Tibial artery (tissue), 4 donors: Measurements from ENCODE around the gene RNF186.
A peak's percentile ranks its signal among the peaks of the same experiment; 100 is the strongest.

Source experiments
- DNase-seq, 2 donors: peaks; one replicate each; pipeline ENCODE4 v3.0.0-alpha.2; 2019
- H3K27ac ChIP-seq, 2 donors: fragments of 200-600 bp; sonication (generic) in 1 of 2; 1 replicate in 1 of 2; 2 replicates in 1 of 2; pipeline ENCODE4 v1.5.1; 2018 to 2019; ENCODE audit warnings: mild to moderate bottlenecking in 1 of 2
- H3K27me3 ChIP-seq, 2 donors: fragments of 200-600 bp; sonication (generic) in 1 of 2; one replicate each; pipeline versions ENCODE4 v1.5.1 to v1.6.0; 2016 to 2019
- H3K36me3 ChIP-seq, 3 donors: fragments of 200-600 bp; sonication (generic) in 2 of 3; one replicate each; pipeline ENCODE4 v1.5.1; 2016 to 2019; ENCODE audit warnings: mild to moderate bottlenecking in 2 of 3
- H3K4me1 ChIP-seq, 4 donors: fragments of 200-600 bp; sonication (generic) in 2 of 4; 1 replicate in 3 of 4; 2 replicates in 1 of 4; pipeline ENCODE4 v1.5.1; 2016 to 2019
- H3K4me3 ChIP-seq, 2 donors: fragments of 200-600 bp; sonication (generic) in 1 of 2; 1 replicate in 1 of 2; 2 replicates in 1 of 2; pipeline ENCODE4 v1.5.1; 2018 to 2019; ENCODE audit warnings: mild to moderate bottlenecking in 2 of 2
- H3K9me3 ChIP-seq, 3 donors: fragments of 200-600 bp; sonication (generic) in 1 of 3; one replicate each; pipeline ENCODE4 v1.5.1; 2016 to 2019
- intact Hi-C: fragments of 100-400 bp; cut with DNase I; formaldehyde crosslinking; loops from one replicate; pipeline ENCODE4 v1.15.0; 2023; ENCODE audit warnings: low total_unique reads
- TF ChIP-seq, protein P1 (sequence below), 2 experiments: fragments of 200-600 bp in 1 of 2; fragments of 450-650 bp in 1 of 2; IDR thresholded peaks; one replicate each; pipeline ENCODE4 v1.5.1; 2017 to 2019; ENCODE audit warnings: antibody characterized with exemption in 2 of 2, mild to moderate bottlenecking in 1 of 2, moderate library complexity in 1 of 2

Gene RNF186

DNA sequence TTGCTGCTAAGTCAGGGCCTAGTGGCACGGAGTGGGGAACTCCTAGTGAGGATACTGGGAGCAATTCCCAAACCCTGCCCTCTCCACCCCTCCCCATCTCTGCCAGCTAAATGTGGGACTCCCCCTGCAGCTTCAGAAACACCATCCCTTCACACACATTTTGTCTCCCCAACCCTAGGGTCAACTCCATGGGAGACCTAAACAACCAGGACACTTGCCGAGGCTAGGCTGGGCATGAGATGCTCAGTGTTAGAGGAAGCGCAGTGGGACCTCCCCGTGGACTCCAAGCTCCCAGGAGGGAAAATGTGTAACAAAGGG, 1.5 kb downstream of the RNF186 start:
- DNase-seq = no peak
- Histone ChIP-seq H3K36me3 (no peaks in the 10 kb centered on the region), H3K9me3 (no peaks in the 10 kb centered on the region), H3K4me3 (no peak overlapping the region), H3K27ac (no peak overlapping the region), H3K4me1 (peaks cover 0 to 17% (median 5%) of the 10 kb centered on the region in 4 donors), H3K27me3 (no peaks in the 10 kb centered on the region)
- TF ChIP-seq, protein P1, sequence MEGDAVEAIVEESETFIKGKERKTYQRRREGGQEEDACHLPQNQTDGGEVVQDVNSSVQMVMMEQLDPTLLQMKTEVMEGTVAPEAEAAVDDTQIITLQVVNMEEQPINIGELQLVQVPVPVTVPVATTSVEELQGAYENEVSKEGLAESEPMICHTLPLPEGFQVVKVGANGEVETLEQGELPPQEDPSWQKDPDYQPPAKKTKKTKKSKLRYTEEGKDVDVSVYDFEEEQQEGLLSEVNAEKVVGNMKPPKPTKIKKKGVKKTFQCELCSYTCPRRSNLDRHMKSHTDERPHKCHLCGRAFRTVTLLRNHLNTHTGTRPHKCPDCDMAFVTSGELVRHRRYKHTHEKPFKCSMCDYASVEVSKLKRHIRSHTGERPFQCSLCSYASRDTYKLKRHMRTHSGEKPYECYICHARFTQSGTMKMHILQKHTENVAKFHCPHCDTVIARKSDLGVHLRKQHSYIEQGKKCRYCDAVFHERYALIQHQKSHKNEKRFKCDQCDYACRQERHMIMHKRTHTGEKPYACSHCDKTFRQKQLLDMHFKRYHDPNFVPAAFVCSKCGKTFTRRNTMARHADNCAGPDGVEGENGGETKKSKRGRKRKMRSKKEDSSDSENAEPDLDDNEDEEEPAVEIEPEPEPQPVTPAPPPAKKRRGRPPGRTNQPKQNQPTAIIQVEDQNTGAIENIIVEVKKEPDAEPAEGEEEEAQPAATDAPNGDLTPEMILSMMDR (IDR thresholded peaks at IDR 0.05) = no peak
- intact Hi-C loops = loop anchor here (5.0 kb wide), 1 partner anchor 96 kb away; no protein-coding TSS in a partner anchor

DNA sequence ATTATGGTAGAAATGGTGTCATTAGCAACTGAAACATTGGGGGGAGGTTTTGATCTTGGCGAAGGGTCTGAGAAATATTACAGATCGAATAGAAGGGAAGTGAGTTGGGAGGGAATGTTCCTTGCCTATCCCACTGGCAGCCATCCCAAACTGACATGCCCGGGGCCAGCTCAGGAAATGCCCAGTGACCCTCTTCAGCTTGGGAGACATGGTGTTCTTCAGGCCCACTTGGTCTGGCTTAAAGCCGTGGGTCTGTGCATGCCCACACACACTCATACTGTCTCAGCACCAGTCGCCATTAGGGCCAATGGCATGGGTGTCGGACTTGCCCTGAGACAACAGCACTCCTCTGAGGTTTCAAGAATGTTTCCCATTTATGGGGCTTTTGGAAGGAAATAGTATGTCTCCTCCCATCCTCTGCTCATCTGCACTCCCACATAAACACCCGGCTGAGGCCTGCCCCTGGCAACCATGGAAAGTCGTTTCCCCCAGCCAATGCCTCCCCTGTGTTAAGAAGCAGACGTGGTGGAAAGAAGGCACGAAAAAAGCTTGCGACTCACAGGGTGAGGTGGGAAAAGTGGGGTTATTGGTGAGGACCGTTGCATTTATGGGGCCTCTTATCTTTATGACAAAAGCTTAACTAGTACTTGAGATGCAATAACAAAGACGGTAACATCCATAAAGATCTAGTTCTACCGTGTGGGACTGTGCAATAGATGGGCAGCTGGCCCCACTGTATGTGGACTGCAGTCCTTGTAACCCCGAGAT, 2.0 kb downstream of the RNF186 start:
- H3K4me3 ChIP-seq = no peak overlapping the region
- no peaks in the 10 kb centered on the region for H3K36me3 ChIP-seq
- TF ChIP-seq, protein P1 (IDR thresholded peaks at IDR 0.05) = no peak
- no peaks in the 10 kb centered on the region for H3K9me3 ChIP-seq
- peaks cover 0 to 17% (median 5%) of the 10 kb centered on the region in 4 donors for H3K4me1 ChIP-seq
- intact Hi-C loops = loop anchor here (5.0 kb wide), 1 partner anchor 96 kb away; no protein-coding TSS in a partner anchor
- no peaks in the 10 kb centered on the region for H3K27me3 ChIP-seq
- no peak for DNase-seq
- no peak overlapping the region for H3K27ac ChIP-seq

GRCh38 chr1:19811206-19811851, 3.8 kb downstream of the RNF186 start:
- H3K36me3 ChIP-seq = no peaks in the 10 kb centered on the region
- no peaks in the 10 kb centered on the region for H3K27me3 ChIP-seq
- H3K9me3 ChIP-seq = no peaks in the 10 kb centered on the region
- TF ChIP-seq, protein P1 (IDR thresholded peaks at IDR 0.05) = peak; percentile 39 to 50
- H3K27ac ChIP-seq = no peak overlapping the region
- intact Hi-C loops = loop anchor here (5.0 kb wide), 1 partner anchor 94 kb away; no protein-coding TSS in a partner anchor
- H3K4me3 ChIP-seq = no peak overlapping the region
- peak in 1 of 2 donors; percentile 31 for DNase-seq
- peaks cover 0 to 4% (median 0%) of the 10 kb centered on the region in 4 donors for H3K4me1 ChIP-seq

DNA sequence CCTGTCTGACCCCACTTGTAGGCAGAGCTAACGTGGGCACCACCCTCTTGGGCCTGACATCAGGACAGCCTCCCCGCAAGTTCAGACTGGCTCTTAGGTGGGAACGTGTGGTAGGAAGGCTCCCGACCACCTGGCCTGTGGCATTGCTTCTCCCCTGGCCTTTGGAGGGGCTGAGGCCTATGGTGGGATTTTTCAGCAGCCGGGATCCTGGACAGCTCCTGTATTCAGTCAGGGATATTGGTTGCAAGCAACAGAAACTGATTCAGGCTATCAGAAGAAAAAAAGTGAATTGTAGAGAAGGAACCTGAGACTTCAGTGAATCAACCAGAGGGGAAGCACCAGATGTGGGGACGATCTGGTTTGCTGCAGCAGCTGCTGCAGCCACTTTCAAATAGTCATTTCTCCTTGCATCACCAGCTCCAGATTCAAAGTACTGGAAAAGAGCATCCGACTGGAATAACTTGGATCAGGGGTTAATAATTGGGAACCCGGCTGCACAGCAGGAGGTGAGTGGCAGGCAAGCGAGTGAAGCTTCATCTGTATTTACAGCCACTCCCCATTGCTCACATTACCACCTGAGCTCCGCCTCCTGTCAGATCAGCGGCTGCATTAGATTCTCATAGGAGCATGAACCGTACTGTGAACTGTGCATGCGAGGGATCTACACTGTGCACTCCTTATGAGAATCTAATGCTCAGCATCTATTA, 5.9 kb downstream of the RNF186 start:
- no peaks in the 10 kb centered on the region for H3K27me3 ChIP-seq
- intact Hi-C loops = no loop called here
- peaks cover 0 to 9% (median 0%) of the 10 kb centered on the region in 4 donors for H3K4me1 ChIP-seq
- H3K36me3 ChIP-seq = no peaks in the 10 kb centered on the region
- TF ChIP-seq, protein P1 (IDR thresholded peaks at IDR 0.05) = no peak
- no peak overlapping the region for H3K4me3 ChIP-seq
- DNase-seq = no peak
- H3K27ac ChIP-seq = no peak overlapping the region
- H3K9me3 ChIP-seq = no peaks in the 10 kb centered on the region

DNA sequence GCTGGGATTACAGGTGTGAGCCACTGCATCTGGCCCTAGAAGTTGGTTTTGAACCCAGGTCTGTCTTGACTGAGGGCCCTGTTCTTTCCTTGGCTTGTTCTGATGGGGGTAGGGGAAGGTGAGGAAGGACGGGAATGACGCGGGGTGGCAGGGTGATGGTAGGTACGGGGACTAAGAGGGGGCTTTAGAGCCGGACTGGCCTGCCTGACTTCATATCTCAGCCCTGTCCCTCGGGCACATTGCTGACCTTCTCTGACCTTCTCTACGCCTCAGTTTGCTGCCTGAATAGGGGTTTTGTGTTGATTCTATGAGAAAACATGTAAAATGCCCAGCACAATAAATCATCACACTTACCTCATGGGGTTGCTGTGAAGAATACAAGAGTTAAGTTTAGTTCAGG, 6.7 kb downstream of the RNF186 start:
- Histone ChIP-seq H3K9me3 (no peaks in the 10 kb centered on the region), H3K36me3 (no peaks in the 10 kb centered on the region), H3K4me1 (peaks cover 0 to 9% (median 0%) of the 10 kb centered on the region in 4 donors), H3K4me3 (no peak overlapping the region), H3K27me3 (no peaks in the 10 kb centered on the region), H3K27ac (no peak overlapping the region)
- DNase-seq = no peak
- intact Hi-C loops = no loop called here
- TF ChIP-seq, protein P1 (IDR thresholded peaks at IDR 0.05) = no peak
